GM18507 (cell line): Measurements from ENCODE around the gene ZNHIT3.

ENCODE experiments used
- DNase-seq: peaks from one replicate; pipeline ENCODE4 v3.0.0; 2011; ENCODE audit warnings: low read depth; ENCODE audit not compliant: insufficient read length; ENCODE audit errors: extremely low spot score
- FAIRE-seq: peaks from 2 replicates; lab custom pipeline; 2011; peaks lifted over from hg19 to GRCh38; lab: Jason Lieb, UNC

ZNHIT3 gene

DNA sequence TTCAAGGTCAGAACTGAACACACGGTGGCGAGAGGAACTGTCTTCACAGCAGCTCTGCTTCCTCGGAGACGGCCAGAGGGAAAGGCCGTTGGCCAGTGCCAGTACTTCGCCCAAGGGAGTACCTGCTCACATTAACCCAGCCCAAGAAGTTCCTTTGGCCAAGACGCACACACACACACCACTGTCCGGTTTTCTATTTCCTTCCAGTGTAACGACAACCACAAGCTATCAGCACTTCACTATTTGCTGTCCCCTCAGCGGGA is 57.5 kb downstream of the ZNHIT3 start:
- DNase-seq (no peak), FAIRE-seq (no peak)

DNA sequence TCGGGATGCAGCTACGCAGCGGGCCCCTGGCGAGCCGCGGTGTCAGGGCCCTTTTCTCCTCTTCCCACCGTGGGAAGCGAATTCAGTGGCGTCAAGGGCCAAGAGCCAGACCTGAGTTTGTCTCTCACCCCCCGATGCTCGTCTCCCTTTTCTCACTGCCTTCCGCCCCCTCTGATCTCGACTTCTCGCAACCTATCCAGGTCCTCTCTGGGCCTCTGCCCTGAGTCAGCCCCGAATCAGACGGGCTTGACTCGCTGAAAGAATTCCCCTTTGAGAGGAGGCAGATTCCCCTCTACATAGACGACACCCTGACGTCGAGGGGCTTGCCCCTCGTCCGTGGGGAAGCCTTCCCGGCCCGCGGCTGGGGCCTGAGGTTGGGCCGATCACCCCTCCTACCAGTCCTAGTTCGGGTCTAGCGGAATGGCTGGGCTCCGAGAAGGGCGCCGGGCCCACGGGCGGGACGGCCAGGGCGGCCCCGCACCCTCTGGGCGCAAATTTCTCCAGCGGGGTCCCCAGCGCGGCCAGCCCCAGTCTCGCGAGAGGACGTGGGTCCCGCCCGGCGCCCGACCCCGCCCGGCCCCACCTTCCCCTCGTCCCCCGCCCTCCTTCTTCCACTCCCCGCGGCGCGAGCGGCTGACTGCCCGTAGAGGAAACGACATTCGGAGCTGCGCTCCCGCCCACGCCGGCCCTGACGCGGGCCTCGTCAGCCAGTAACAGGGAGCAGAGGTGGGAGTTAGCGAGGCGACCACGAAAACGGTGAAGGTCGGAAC is 58.0 kb downstream of the ZNHIT3 start, which contains the start of gene GGNBP2:
Gene GGNBP2 (plus strand): TSS at position 613 of the 770 bp plus-strand sequence. CDS start 806 bp downstream, outside the sequence.
- no peak for FAIRE-seq
- DNase-seq, result peak; percentile 82

DNA sequence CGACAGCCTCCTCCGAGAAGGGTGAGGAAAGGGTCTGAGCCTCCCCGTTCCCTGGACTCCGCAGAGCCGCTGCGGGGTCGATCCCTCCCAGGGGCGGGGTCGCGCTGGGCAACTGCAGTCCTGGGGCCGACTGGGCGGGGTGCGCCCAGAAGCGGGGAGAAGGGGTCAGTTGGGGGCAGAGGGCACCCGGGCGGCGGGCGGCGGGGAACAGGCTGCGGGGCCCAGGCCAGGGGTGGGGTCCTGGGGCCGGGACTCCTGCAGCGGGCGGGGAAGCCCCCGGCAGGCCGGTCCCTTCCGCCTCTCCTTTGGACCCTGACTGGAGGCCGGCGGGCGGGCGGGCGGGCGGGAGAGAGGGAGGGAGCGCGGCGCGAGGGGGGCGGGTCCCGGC is 58.6 kb downstream of the ZNHIT3 start:
- FAIRE-seq, result no peak
- DNase-seq, result no peak
